Glomerular endothelial cell (primary cell): ENCODE results near the gene TP53TG3B. TPM values are rescaled to one million over a fixed set of nuclear protein-coding genes. Genes with fewer than 3 reads are reported as not detected.
"Not testable (repeated sequence)": the region's sequence is repeated elsewhere in the genome, so short reads cannot be mapped to it uniquely, and the experiment has no call there.

Experiments
- DNase-seq: peaks from one replicate; pipeline ENCODE4 v3.0.0-alpha.2; 2011; ENCODE audit warnings: low read depth, low spot score; ENCODE audit errors: extremely low read depth
- total RNA-seq: library from RNA; depleted of rRNA; stranded (reverse); fragments of >200 nt; gene quantifications from 2 replicates; pipeline ENCODE4 v1.2.3, GENCODE V29; 2015

Gene TP53TG3B, protein sequence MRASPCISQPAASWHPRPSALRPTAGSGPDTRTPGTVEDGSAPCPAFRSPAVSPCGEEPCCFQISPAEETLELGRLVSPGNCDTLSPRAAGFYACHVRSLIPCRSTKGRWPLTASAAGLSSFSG
- not detected in 2 replicates for total RNA-seq

GRCh38 chr16:33360541-33360940 is at the start of gene TP53TG3B:
TP53TG3B (plus strand) TSS chr16:33360841; CDS start chr16:33360909, 68 bp downstream.
- DNase-seq = not testable (repeated sequence)

DNA sequence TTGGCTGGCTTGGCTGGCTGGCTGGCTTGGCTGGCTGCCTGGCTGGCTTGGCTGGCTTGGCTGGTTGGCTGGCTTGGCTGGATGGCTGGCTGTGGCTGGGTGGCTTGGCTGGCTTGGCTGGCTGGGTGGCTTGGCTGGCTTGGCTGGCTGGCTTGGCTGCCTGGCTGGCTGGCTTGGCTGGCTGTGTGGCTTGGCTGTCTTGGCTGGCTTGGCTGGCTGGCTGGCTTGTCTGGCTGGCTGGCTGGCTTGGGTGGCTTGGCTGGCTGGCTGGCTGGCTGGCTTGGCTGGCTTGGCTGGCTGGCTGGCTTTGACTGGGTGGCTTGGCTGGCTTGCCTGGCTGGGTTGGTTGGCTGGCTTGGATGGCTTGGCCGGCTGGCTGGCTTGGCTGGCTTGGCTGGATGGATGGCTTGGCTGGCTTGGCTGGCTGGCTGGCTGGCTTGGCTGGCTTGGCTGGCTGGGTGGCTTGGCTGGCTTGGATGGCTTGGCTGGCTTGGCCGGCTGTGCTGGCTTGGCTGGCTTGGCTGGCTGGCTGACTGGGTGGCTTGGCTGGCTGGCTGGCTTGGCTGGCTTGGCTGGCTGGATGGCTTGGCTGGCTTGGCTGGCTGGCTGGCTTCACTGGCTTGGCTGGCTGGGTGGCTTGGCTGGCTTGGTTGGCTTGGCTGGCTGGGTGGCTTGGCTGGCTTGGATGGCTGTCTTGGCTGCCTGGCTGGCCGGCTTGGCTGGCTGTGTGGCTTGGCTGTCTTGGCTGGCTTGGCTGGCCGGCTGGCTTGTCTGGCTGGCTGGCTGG is 24.2 kb upstream of the TP53TG3B start:
- not testable (repeated sequence) for DNase-seq

- DNase-seq = not testable (repeated sequence)
Observed at GRCh38 chr16:33337627-33338542, 22.8 kb upstream of the TP53TG3B start.

- not testable (repeated sequence) for DNase-seq
Observed at GRCh38 chr16:33338543-33338951, 22.1 kb upstream of the TP53TG3B start.

- not testable (repeated sequence) for DNase-seq
Observed at GRCh38 chr16:33339093-33340061, 21.3 kb upstream of the TP53TG3B start.

Other genes starting within 250 kb of the TP53TG3B start
- gene TP53TG3C, start 166.6 kb upstream of the TP53TG3B start, total RNA-seq = not detected in 2 replicates
- not detected in 2 replicates for gene TP53TG3E, start 56.5 kb upstream of the TP53TG3B start, total RNA-seq
- gene TP53TG3F, start 98.8 kb downstream of the TP53TG3B start, total RNA-seq = not detected in 2 replicates